ENCODE results near the gene GINS2.

The GINS2 gene

GRCh38 chr16:85715169-85716021, 26.6 kb upstream of the GINS2 start:
- DNase-seq: no peak

DNA sequence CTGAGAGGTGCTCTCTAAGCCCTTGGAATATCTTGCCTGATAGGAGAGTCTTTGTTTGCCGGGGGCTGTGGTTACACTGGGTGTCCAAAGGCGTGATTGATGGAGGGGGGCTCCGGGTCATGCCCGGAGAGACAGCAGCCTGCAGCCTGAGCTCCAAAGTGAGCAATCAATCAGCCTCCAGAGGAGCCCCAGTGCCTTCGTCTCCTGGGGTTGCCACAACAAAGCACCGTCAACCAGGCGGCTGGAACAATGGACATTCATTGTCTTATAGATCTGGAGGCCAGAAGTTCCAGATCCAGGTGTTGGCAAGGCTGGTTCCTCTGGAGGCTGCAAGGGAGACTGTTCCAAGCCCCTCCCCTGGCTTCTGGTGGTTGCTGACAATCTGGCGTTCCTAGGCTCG, 24.0 kb upstream of the GINS2 start:
- no peak for DNase-seq

GRCh38 chr16:85711982-85712587, 23.3 kb upstream of the GINS2 start:
- no peak for DNase-seq

DNA sequence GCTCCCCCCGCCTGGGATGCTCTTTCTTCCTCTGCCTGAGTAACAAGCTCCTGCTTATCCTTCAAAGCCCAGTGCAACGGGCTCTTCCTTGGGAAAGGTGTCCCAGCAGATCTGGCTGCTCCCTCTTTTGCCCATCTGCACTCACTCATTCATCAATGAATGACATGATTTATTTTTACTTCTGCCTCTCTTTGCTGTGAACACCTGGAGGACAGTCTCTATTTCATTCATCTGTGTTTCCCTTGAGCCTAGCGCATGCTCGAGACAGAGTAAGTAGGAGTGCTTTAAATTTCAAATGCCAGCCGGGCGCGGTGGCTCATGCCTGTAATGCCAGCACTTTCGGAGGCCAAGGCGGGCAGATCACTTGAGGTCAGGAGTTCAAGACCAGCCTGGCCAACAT, 22.0 kb upstream of the GINS2 start:
- DNase-seq: no peak

DNA sequence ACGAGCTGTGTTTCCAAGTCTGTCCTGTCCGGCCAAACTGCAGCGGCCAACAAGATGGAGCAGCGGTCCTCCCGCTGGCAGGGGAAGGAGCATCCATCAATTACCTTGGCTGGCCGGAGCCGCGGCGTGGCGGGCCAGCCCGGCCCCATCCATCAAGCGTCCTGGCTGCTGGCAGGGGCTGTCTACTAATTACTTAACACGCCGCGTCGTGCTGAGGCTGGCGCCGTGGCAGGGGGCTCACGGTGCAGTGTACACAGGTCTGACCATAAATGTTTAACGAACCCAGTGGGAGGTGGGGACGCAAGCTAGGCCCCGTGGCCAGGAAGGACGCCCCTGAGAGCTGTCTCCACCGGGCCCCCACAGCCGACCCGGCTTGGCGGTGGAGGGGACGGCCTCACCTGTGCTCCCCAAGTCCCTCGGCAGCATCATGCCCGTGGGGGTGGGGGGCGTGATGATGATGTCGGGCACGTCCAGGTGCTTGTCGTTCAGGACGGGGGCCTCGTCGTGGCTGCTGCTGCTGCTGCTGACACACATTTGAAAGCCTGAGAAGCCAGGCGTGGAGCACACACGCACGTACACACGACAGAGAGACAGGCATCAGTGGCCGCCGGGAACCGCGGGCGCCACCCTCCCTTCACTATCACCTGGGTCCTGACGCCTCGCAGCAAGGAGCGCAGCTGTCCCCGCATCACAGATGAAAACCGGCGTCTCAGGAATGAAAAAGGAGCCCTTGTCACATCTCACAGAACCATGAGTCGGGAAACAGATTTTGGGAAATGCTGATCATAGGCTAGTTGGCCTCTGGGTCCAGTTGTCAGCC, 21.2 kb upstream of the GINS2 start:
- no peak for DNase-seq

GRCh38 chr16:85708338-85708737, 19.6 kb upstream of the GINS2 start:
- DNase-seq: no peak

GRCh38 chr16:85707528-85708095, 18.9 kb upstream of the GINS2 start:
- no peak for DNase-seq

DNA sequence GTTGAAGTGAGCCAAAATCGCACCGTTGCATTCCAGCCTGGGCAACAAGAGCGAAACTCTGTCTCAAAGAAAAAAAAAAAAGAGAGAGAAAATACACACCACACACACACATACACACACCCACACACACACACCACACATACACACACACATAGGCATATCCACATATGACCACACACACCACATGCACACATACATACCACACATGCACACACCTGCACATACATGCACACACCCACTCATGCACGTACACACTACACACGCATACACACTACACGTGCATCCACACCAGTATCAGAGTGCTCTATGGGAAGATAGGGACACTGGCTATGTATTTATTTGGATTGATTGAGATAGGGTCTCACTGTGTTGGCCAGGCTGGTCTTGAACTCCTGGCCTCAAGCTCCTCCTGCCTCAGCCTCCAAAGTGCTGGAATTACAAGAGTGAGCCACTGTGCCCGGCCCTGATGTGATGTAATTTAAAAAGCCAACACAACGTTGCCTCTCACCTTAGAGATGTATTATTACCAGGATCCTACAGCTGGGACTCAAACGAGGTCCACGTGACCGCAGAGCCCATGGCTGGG, 17.8 kb upstream of the GINS2 start:
- no peak for DNase-seq

DNA sequence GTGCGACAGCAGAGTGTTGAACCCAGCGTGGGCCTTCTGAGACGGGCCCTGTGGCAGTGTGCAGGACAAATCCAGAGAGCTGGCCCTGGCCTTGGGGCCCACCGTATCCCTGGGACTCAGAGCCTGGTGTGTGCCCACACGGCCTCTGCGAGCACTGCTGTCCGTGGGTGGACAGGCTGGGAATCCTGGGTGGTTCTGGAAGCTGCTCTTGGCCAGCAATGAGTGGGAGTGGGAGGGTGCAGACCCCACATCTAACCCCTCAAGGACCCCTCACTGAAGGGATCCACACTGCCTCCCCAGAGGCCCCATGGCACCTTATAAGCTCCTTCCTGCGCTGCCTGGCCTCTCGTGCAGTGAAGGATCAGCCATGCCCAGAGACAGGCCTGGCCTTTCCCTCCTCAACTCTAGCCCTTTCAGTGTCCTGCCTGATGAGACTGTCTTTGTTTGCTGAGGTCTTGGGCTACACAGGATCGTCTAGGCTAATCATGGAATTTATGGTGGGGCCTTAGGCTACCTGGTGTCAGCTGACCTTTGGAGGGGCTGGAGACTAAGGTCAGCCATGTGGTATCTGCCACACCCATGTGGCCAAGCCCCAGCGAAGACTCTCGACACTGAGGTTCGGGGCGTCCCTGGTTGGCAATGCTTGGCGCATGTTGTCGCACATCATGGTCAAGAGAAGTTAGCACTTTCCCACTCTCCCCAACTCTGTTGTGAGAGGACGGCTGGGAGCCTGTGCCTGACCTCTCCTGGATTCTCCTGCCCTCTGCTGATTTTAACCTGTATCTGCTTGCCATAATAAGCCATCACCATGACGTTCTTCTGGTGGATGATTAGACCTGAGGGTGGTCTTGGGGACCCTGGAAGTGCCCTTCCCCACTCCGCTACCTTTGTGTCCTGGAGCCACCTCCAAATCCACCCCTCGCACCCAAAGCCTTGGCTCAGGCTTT, 16.4 kb upstream of the GINS2 start:
- DNase-seq: no peak

GRCh38 chr16:85704011-85704410, 15.3 kb upstream of the GINS2 start:
- no peak for DNase-seq

- no peak for DNase-seq
These were observed 10.9 kb upstream of the GINS2 start for GRCh38 chr16:85699628-85700027.

DNA sequence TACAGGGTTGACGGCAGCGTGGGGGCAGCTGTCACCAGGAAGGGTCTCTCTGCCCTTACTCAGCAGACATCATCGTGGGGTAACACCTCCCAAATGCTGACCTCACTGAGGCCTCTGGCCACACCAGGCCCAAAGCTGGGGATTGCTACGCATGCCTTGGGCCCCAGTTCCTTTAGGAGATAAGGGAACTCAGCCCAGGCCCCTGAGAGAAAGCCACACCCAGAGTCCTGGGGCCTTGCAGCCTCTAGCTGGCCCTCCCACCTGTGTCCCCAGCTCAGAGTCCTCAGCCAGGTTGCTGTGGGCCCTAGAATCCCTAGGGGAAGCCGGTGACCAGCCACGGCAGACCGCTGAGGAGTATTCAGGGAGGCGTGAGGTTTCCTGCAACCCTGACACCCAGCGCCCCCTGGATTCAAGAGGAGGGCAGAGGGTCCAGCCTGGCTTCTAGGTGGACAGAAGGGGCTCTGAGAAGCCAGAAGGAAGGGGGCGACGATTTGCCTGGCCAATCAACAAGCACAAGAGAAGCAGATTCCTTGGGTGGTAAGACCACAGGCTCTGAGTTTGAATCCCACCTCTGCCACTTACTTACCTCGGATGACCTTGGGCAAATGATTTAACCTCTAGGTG, 10.3 kb upstream of the GINS2 start:
- no peak for DNase-seq

DNA sequence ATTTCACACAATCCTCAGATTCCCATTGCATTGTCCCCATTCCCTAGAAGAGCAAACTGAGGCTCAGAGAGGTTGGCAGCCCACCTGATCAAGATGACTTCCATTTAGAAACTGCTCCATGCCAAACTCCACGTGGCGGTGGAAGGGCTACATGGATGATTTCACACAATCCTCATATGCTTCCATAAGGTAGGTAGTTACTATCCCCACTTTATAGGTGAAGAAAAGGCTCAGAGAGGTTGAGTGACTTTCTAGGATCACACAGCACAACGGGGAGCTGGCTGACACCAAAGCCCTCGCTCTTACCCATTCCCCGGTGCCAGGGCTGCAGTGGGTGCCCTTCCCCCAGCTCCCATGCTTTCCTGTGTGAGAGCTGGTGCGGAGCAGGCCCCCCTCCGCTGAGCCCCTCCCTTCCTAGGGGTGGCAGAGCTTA, 9.7 kb upstream of the GINS2 start:
- DNase-seq: no peak

DNA sequence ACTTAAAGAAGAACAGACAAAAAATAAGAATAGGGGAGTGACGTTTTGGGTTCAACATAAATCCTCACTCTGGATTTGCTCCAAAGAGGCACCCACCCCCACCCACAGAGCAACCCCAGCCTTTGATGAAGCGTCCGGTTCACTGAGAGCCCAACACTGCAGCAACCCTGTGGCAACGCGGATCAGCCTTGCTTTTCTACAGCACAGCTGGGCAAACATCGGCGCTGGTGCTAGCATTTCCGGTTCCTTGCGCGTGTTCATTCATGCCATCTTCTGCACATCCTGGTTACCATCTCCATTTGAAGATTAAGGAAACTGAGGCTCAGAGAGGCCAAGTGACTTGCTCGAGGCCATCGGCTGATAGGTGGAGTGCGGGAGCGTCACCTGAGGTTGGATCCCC, 8.7 kb upstream of the GINS2 start:
- DNase-seq: no peak

DNA sequence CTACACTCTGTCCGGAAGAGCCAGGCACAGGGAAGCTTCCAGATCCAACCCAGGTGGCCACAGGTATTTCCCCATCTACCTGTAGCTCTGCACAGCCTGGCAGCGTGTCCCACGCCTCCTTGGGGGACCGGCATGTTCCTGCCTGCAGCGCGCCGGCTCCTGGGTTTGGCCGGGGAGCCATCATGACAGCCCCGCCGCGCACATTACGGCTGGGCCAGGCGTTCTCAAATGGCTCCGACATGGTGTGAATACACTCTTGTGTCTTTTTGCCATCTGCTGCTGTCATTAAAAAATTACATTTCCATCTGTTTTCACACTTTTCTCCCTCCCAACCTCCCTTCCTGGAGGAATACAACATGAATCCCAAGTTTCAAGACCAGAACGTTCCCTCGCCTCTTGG, 8.0 kb upstream of the GINS2 start:
- DNase-seq: no peak

DNA sequence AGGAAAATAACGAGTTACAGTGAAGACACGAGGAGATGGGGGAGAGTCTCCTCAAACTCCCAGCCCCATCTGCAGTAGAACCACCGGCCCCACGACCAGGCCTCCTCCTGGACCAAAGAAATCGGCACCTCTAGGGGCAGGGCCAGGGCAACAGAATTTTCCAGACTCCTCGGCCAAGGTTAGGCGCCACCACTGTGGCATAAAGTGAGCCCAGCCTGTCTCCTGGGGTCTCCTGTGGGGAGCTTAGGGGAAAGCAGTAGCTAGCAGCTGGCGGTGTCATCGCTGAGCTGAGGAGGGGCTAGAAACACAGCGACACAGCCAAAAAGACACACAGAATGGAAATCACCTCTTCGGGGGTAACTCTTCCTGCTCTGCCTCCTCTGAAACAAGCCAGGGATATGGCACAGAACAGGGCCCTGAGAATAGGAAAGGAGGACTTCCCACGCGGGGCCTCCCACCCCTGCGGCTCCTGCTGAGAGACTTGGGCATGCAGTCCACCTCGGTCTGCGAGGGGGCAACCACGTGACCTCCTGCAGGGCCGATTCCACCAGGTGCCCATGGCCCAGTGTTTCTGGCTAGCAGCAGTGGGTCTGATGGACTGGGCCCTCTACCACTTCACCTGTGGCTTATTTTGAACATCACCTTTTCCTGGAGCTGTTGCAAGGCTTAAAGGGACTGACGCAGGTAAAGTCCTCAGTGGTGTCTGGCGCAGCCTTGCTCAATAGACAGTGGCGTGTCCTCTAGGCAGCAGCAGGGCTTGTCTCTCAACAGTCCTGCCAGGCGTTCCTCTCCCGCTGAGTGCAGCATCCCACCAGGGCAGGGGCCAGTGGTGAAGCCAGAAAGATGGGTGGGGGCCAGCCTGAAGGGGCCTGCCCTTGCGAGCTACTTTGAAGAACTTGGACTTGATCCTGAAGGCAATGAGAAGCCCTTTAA, 6.7 kb upstream of the GINS2 start:
- no peak for DNase-seq

DNA sequence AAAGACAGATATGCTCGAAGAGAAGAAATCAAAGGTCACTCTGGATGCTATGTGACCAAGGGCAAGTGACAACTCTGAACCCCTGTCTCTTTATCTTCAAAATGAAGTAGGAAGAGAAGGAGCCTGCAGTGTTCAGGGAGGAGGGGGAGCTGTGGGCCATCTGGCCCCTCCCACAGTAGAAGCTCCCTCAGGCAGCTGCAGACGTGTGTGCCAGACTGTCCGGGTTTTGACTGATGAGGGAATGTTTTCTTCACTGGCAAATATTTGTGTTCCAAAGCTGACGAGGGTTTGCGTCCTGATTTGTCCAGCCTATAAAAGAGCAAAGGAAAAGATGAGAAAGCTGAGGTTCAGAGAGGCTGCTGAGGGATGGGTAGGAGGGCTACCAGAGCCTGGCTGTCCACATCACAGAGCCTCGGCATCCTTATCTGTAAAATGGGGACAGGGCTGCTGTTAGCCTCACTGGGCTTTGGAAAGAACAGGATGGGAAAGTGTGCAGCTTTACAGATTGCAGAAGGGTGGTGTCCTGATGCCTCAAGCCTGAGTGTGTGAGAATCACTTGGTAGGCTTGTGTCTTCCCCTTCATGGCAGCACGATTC, 1.8 kb upstream of the GINS2 start:
- no peak for DNase-seq

DNA sequence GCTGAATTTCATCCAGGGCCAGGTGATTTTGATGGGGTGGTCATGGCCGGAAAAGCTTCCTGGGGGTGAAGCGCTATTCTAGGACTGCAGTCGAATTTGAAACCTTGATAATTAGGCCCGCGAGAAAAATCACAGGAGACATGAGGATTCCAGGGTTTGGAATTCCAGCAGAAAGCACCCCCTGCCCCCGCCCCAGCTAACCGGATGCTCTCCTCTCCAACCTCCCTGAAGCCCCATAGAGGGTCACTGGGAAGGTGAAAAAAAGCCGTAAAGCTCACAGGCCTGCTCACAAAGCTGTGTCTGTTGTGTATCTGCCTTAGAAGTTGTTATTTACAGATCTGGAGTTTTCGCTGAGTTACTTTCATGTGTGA, 1.2 kb upstream of the GINS2 start:
- DNase-seq: no peak

DNA sequence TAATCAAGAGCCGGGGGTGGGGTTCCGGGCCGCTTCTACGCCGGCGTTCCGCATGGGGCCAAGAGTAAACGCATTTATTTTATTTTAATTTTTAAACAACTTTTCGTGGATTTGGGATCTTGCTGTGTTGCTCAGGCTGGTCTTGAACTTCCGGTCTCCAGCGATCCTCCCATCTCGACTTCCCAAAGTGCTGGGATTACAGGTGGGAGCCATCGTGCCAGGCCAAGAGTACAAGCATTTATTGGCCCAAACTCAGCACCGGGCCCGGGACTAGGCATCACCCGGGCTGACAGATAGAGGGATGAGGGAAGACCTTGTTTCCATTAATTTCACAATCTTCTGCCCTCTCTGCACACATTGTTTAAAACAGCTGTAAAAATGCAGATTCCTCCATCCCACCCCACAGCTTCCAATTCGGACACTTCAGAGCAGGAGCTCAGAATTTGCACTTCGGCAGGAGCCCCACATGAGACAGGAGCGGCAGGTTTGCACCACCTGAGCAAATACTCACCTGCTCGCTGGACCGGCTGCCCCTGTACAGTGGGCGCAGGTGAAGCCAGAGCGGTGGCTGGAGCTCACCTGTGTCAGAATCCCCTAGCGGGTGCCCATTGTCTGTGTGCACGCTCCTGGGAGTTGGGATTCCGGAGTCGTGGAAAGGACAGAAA, 663 bp upstream of the GINS2 start:
- DNase-seq: no peak
